LNCaP clone FGC (cell line): ENCODE measurements around the gene TMEM117.

ENCODE experiments used
- DNase-seq: peaks from one replicate; pipeline ENCODE4 v3.0.0-alpha.2; 2011; ENCODE audit warnings: low read depth
- H3K4me3 ChIP-seq: 2 replicates; pipeline ENCODE4 v1.5.1; 2011; ENCODE audit warnings: mild to moderate bottlenecking, low read depth, low read length, control low read depth
- TF ChIP-seq, protein P1 (sequence below): IDR thresholded peaks from 2 replicates; pipeline ENCODE4 v1.5.1; 2012; ENCODE audit warnings: mild to moderate bottlenecking; ENCODE audit not compliant: control insufficient read depth, insufficient read depth; ENCODE audit errors: extremely low read depth

The TMEM117 gene

GRCh38 chr12:44253338-44253856, 417.5 kb downstream of the TMEM117 start:
- TF ChIP-seq, protein P1, sequence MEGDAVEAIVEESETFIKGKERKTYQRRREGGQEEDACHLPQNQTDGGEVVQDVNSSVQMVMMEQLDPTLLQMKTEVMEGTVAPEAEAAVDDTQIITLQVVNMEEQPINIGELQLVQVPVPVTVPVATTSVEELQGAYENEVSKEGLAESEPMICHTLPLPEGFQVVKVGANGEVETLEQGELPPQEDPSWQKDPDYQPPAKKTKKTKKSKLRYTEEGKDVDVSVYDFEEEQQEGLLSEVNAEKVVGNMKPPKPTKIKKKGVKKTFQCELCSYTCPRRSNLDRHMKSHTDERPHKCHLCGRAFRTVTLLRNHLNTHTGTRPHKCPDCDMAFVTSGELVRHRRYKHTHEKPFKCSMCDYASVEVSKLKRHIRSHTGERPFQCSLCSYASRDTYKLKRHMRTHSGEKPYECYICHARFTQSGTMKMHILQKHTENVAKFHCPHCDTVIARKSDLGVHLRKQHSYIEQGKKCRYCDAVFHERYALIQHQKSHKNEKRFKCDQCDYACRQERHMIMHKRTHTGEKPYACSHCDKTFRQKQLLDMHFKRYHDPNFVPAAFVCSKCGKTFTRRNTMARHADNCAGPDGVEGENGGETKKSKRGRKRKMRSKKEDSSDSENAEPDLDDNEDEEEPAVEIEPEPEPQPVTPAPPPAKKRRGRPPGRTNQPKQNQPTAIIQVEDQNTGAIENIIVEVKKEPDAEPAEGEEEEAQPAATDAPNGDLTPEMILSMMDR: no peak
- no peak for DNase-seq
- no peak overlapping the region for H3K4me3 ChIP-seq

- no peak for DNase-seq
- TF ChIP-seq, protein P1: no peak
- H3K4me3 ChIP-seq: no peak overlapping the region
These were observed 422.4 kb downstream of the TMEM117 start for GRCh38 chr12:44258246-44258645.

- TF ChIP-seq, protein P1: no peak
- no peak for DNase-seq
- no peak overlapping the region for H3K4me3 ChIP-seq
These were observed 424.0 kb downstream of the TMEM117 start for GRCh38 chr12:44259890-44260289.

- no peak overlapping the region for H3K4me3 ChIP-seq
- no peak for DNase-seq
- TF ChIP-seq, protein P1: no peak
These were observed 424.7 kb downstream of the TMEM117 start for GRCh38 chr12:44260581-44260980.

- H3K4me3 ChIP-seq: no peak overlapping the region
- DNase-seq: no peak
- TF ChIP-seq, protein P1: no peak
These were observed 449.6 kb downstream of the TMEM117 start for GRCh38 chr12:44285321-44285960.

DNA sequence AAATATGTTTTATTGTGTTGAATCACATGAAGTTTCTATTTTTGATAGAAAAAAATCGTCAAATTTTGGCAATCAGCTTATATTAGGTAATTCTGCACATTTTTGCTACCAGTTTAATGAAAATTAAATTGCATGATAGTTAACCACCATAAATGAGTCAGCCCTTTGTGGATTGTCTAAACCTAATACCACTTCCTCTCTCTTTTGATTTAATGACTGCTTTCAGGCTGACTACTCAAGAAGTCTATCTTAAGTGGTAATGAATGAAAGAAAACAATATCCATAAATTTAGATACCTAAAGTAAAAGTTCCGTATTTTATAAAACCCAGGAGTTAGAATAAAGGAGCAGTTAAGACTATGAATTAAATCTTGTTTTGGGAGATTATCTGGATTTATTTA, 450.5 kb downstream of the TMEM117 start:
- DNase-seq: no peak
- no peak overlapping the region for H3K4me3 ChIP-seq
- TF ChIP-seq, protein P1: no peak

GRCh38 chr12:44286821-44287505, 451.1 kb downstream of the TMEM117 start:
- H3K4me3 ChIP-seq: no peak overlapping the region
- DNase-seq: no peak
- TF ChIP-seq, protein P1: no peak
